H1 (cell line): ENCODE measurements around the gene STAM. TPM values are rescaled to one million over a fixed set of nuclear protein-coding genes. Genes with fewer than 3 reads are reported as not detected.

ENCODE experiments used
- CTCF ChIA-PET: fragments of 300-600 bp; sonication (Branson Sonifier 250); formaldehyde crosslinking; loops from one replicate; lab custom pipeline; 2021; ENCODE audit not compliant: partially characterized antibody; lab: Charles Lee
- POLR2A ChIA-PET: fragments of 300-600 bp; sonication (Branson Sonifier 250); formaldehyde crosslinking; loops from one replicate; lab custom pipeline; 2021; ENCODE audit warnings: inconsistent platforms; ENCODE audit not compliant: partially characterized antibody; lab: Charles Lee
- DNase-seq, 2 experiments: peaks; one replicate each; pipeline versions ENCODE4 v3.0.0 to v3.0.0-alpha.2; 2010 to 2022; ENCODE audit warnings: low spot score in 2 of 2, low read depth in 1 of 2, mixed read lengths in 1 of 2
- FAIRE-seq: peaks from 2 replicates; lab custom pipeline; 2011; peaks lifted over from hg19 to GRCh38; lab: Jason Lieb, UNC
- H2AFZ ChIP-seq: 2 replicates; pipeline ENCODE4 v1.8.1; 2012; ENCODE audit warnings: low read length, inconsistent platforms
- H2AK5ac ChIP-seq: 2 replicates; pipeline ENCODE4 v1.6.1; 2013; ENCODE audit warnings: low read depth, low read length
- H2BK120ac ChIP-seq: replicated peaks from 2 replicates; pipeline ENCODE3; 2013; ENCODE audit warnings: low read depth, low read length, inconsistent platforms
- H2BK12ac ChIP-seq: 2 replicates; pipeline ENCODE4 v1.6.1; 2013; ENCODE audit warnings: low read depth, low read length
- H2BK15ac ChIP-seq: 2 replicates; pipeline ENCODE4 v1.6.1; 2013; ENCODE audit warnings: low read length
- H2BK20ac ChIP-seq: 2 replicates; pipeline ENCODE4 v1.6.1; 2013; ENCODE audit warnings: low read length
- H2BK5ac ChIP-seq: 2 replicates; pipeline ENCODE4 v1.6.1; 2013; ENCODE audit warnings: low read depth, low read length
- H3K14ac ChIP-seq: 2 replicates; pipeline ENCODE4 v1.6.1; 2013; ENCODE audit warnings: inconsistent platforms; ENCODE audit not compliant: insufficient read length
- H3K18ac ChIP-seq: 2 replicates; pipeline ENCODE4 v1.6.1; 2013; ENCODE audit warnings: low read length; ENCODE audit errors: extremely low read depth
- H3K23ac ChIP-seq: 2 replicates; pipeline ENCODE4 v1.6.1; 2013; ENCODE audit warnings: inconsistent platforms; ENCODE audit not compliant: insufficient read length
- H3K23me2 ChIP-seq: 2 replicates; pipeline ENCODE4 v1.6.1; 2013; ENCODE audit warnings: low read depth, low read length
- H3K27ac ChIP-seq: 2 replicates; pipeline ENCODE4 v1.6.1; 2011; ENCODE audit warnings: low read depth, low read length, inconsistent platforms
- H3K27me3 ChIP-seq, 4 experiments: replicated peaks in 1 of 4; 1 replicate in 1 of 4; 2 replicates in 3 of 4; pipeline versions ENCODE4 v1.6.1 to v1.8.1; 2011 to 2013; ENCODE audit warnings: low read length in 3 of 4, mild to moderate bottlenecking in 3 of 4, inconsistent platforms in 2 of 4, mixed read lengths in 2 of 4, moderate library complexity in 1 of 4; ENCODE audit not compliant: control insufficient read depth in 3 of 4, insufficient read depth in 3 of 4; ENCODE audit errors: extremely low read depth in 1 of 4
- H3K36me3 ChIP-seq, 4 experiments: 2 replicates each; pipeline versions ENCODE4 v1.6.1 to v1.8.1; 2011 to 2013; ENCODE audit warnings: mild to moderate bottlenecking in 4 of 4, low read length in 3 of 4, moderate library complexity in 2 of 4, control low read depth in 1 of 4, inconsistent platforms in 1 of 4; ENCODE audit not compliant: insufficient read depth in 4 of 4, control insufficient read depth in 2 of 4
- H3K4ac ChIP-seq: replicated peaks from 2 replicates; pipeline ENCODE3; 2013; ENCODE audit warnings: low read length, low read depth, mixed read lengths, inconsistent platforms; ENCODE audit not compliant: insufficient read length
- H3K4me1 ChIP-seq, 4 experiments: replicated peaks in 1 of 4; 1 replicate in 1 of 4; 2 replicates in 3 of 4; pipeline versions ENCODE4 v1.6.1 to v1.8.1; 2011 to 2013; ENCODE audit warnings: low read length in 3 of 4, inconsistent platforms in 2 of 4, mixed read lengths in 1 of 4; ENCODE audit not compliant: insufficient read depth in 4 of 4, control insufficient read depth in 3 of 4
- H3K4me2 ChIP-seq, 2 experiments: 2 replicates each; pipeline versions ENCODE4 v1.6.1 to v1.8.1; 2011 to 2013; ENCODE audit warnings: low read depth in 2 of 2, low read length in 2 of 2, control low read depth in 1 of 2, inconsistent platforms in 1 of 2, mild to moderate bottlenecking in 1 of 2; ENCODE audit not compliant: insufficient read depth in 1 of 2
- H3K4me3 ChIP-seq, 4 experiments: fragments of 200-600, 300-600 bp in 1 of 4; sonication (generic), shearing (Covaris generic), sonication (Bioruptor Twin) in 1 of 4; 2 replicates each; pipeline versions ENCODE4 v1.5.1 to v1.8.1; 2011 to 2016; ENCODE audit warnings: low read length in 4 of 4, low read depth in 3 of 4, control low read depth in 2 of 4, inconsistent platforms in 2 of 4, mild to moderate bottlenecking in 2 of 4, mixed read lengths in 1 of 4, moderate library complexity in 1 of 4; ENCODE audit not compliant: insufficient read depth in 2 of 4; ENCODE audit errors: extremely low read depth in 1 of 4
- H3K56ac ChIP-seq: replicated peaks from 2 replicates; pipeline ENCODE3; 2013; ENCODE audit warnings: low read depth, mild to moderate bottlenecking, mixed read lengths, low read length, inconsistent platforms; ENCODE audit not compliant: insufficient read length
- H3K79me1 ChIP-seq: 2 replicates; pipeline ENCODE4 v1.6.1; 2013; ENCODE audit warnings: low read depth, low read length, control low read depth
- H3K79me2 ChIP-seq, 2 experiments: 2 replicates each; pipeline versions ENCODE4 v1.6.1 to v1.8.1; 2012 to 2013; ENCODE audit warnings: low read length in 2 of 2, mild to moderate bottlenecking in 2 of 2, inconsistent platforms in 1 of 2; ENCODE audit not compliant: insufficient read depth in 2 of 2, control insufficient read depth in 1 of 2
- H3K9ac ChIP-seq, 4 experiments: replicated peaks in 1 of 4; 1 replicate in 1 of 4; 2 replicates in 3 of 4; pipeline versions ENCODE4 v1.6.1 to v1.8.1; 2011 to 2013; ENCODE audit warnings: low read depth in 3 of 4, low read length in 3 of 4, control low read depth in 2 of 4, mild to moderate bottlenecking in 2 of 4, moderate library complexity in 2 of 4, inconsistent platforms in 1 of 4; ENCODE audit errors: extremely low read depth in 1 of 4
- H3K9me3 ChIP-seq, 2 experiments: 2 replicates each; pipeline versions ENCODE4 v1.6.1 to v1.8.1; 2012 to 2013; ENCODE audit warnings: mild to moderate bottlenecking in 2 of 2, moderate library complexity in 2 of 2, control low read depth in 1 of 2, inconsistent platforms in 1 of 2, low read depth in 1 of 2, low read length in 1 of 2, mixed read lengths in 1 of 2; ENCODE audit not compliant: insufficient read depth in 2 of 2
- H4K20me1 ChIP-seq, 2 experiments: replicated peaks in 1 of 2; 2 replicates each; pipeline versions ENCODE3 to v1.8.1; 2011 to 2013; ENCODE audit warnings: inconsistent platforms in 2 of 2, low read length in 2 of 2, mild to moderate bottlenecking in 1 of 2; ENCODE audit not compliant: insufficient read depth in 2 of 2, control insufficient read depth in 1 of 2
- H4K5ac ChIP-seq: 2 replicates; pipeline ENCODE4 v1.6.1; 2013; ENCODE audit warnings: low read length, low read depth, mixed read lengths, inconsistent platforms; ENCODE audit not compliant: insufficient read length
- H4K8ac ChIP-seq: 2 replicates; pipeline ENCODE4 v1.8.0; 2013; ENCODE audit warnings: mild to moderate bottlenecking, moderate library complexity, low read length, inconsistent platforms; ENCODE audit not compliant: insufficient read depth; ENCODE audit errors: extremely low read depth
- H4K91ac ChIP-seq: replicated peaks from 2 replicates; pipeline ENCODE3; 2013; ENCODE audit warnings: low read length, mixed read lengths, inconsistent platforms; ENCODE audit not compliant: insufficient read length
- ASH2L ChIP-seq: fragments of 200-600, 300-600 bp; sonication (generic); IDR thresholded peaks from one replicate; pipeline ENCODE4 v1.7.1; 2017; ENCODE audit warnings: low read length
- ATF2 ChIP-seq: IDR thresholded peaks from 2 replicates; pipeline ENCODE4 v1.6.1; 2012; ENCODE audit warnings: low read length, inconsistent platforms
- CBX8 ChIP-seq: fragments of 300-800, 300-1000 bp; sonication (generic); IDR thresholded peaks from 2 replicates; pipeline ENCODE4 v1.7.1; 2016; ENCODE audit warnings: low read depth, low read length, borderline replicate concordance
- CHD2 ChIP-seq: IDR thresholded peaks from 2 replicates; pipeline ENCODE4 v1.6.1; 2012; ENCODE audit warnings: low read length, improper control_type of control experiment
- CTBP2 ChIP-seq: IDR thresholded peaks from 2 replicates; pipeline ENCODE4 v1.7.0; 2011; ENCODE audit warnings: borderline replicate concordance, mild to moderate bottlenecking, moderate library complexity, mixed read lengths, low read length; ENCODE audit not compliant: insufficient read depth, insufficient read length
- KDM4A ChIP-seq: IDR thresholded peaks from one replicate; pipeline ENCODE4 v1.7.1; 2012; ENCODE audit warnings: low read depth, mild to moderate bottlenecking, moderate library complexity, low read length, inconsistent platforms; ENCODE audit not compliant: severe bottlenecking
- KDM5A ChIP-seq: fragments of 200-600 bp; IDR thresholded peaks from 2 replicates; pipeline ENCODE4 v1.7.1; 2012; ENCODE audit warnings: mild to moderate bottlenecking, low read length, inconsistent platforms, mixed read lengths
- NANOG ChIP-seq: IDR thresholded peaks from 2 replicates; pipeline ENCODE4 v1.6.1; 2011; ENCODE audit warnings: low read length, low read depth, mild to moderate bottlenecking, inconsistent platforms; ENCODE audit not compliant: insufficient read depth, poor library complexity, severe bottlenecking
- SP1 ChIP-seq: IDR thresholded peaks from 2 replicates; pipeline ENCODE4 v1.6.1; 2011; ENCODE audit warnings: low read depth, low read length
- SP4 ChIP-seq: IDR thresholded peaks from 2 replicates; pipeline ENCODE4 v1.6.1; 2012; ENCODE audit warnings: low read length, inconsistent platforms
- WGBS, 2 experiments: shearing (Covaris generic) in 1 of 2; methylation state at CpG; one replicate each; pipeline versions ENCODE4 v1.1.6 to v1.1.7; 2013 to 2015; ENCODE audit warnings: low lambda C conversion rate in 2 of 2, mixed read lengths in 2 of 2, inconsistent platforms in 1 of 2, low coverage in 1 of 2, missing lambda C conversion rate in 1 of 2; ENCODE audit not compliant: insufficient replicate concordance in 2 of 2, insufficient coverage in 1 of 2, insufficient read length in 1 of 2; ENCODE audit errors: extremely low coverage in 1 of 2, missing lambda C conversion rate in 1 of 2; 5-methylcytosine and 5-hydroxymethylcytosine counted together
- polyA plus RNA-seq, 7 experiments: library from polyadenylated mRNA; depleted of rRNA in 3 of 7; stranded (reverse) in 5 of 7; unstranded in 2 of 7; fragments of >200 nt in 5 of 7; fragments of 200-250 nt in 2 of 7; gene quantifications; 1 replicate in 5 of 7; 2 replicates in 1 of 7; 4 replicates in 1 of 7; pipeline versions ENCODE4 v1.2.1 to v1.2.3, GENCODE V29; 2011 to 2013; ENCODE audit warnings: missing spikeins in 2 of 7, mixed read lengths in 2 of 7
- total RNA-seq: library from RNA; stranded (reverse); fragmentation: NEBNext Ultra II Directional; extraction: Animal tissue kit (Norgen Biotek cat#: 25700); gene quantifications from 2 replicates; pipeline ENCODE4 v1.2.1, GENCODE V29; 2021

Gene STAM
- total and polyA plus RNA-seq, 2 of the 8 experiments (the other 6 are each of a cell fraction or from before 2014, with no cell fraction given): 22.0 to 27.8 TPM

GRCh38 chr10:17622061-17622460 is 21.9 kb upstream of the STAM start:
- H3K23ac ChIP-seq: no peak overlapping the region
- no peaks in the 10 kb centered on the region for H3K79me2 ChIP-seq
- no peaks in the 10 kb centered on the region for H3K79me1 ChIP-seq
- no peaks in the 10 kb centered on the region for H3K9me3 ChIP-seq
- H3K27me3 ChIP-seq: no peaks in the 10 kb centered on the region
- no peaks in the 10 kb centered on the region for H3K36me3 ChIP-seq
- H2BK120ac ChIP-seq: no peak overlapping the region
- H2BK5ac ChIP-seq: no peak overlapping the region
- H3K18ac ChIP-seq: no peak overlapping the region
- no peak overlapping the region for H2AK5ac ChIP-seq
- H2BK20ac ChIP-seq: no peak overlapping the region
- peaks cover 4% of the 10 kb centered on the region for H3K23me2 ChIP-seq
- CTCF ChIA-PET: interaction anchor here (1.4 kb wide), 1 partner anchor 594 kb away, joined by 3 read pairs; no protein-coding TSS in a partner anchor
- no peak overlapping the region for H4K5ac ChIP-seq
- H4K91ac ChIP-seq: no peak overlapping the region
- TF ChIP-seq KDM4A (no peak), ASH2L (no peak), ATF2 (no peak), SP4 (no peak), CBX8 (no peak), NANOG (no peak), SP1 (no peak), KDM5A (no peak), CTBP2 (no peak), CHD2 (no peak)
- H2BK15ac ChIP-seq: no peak overlapping the region
- DNase-seq (no peak), FAIRE-seq (no peak)
- no peak overlapping the region for H2AFZ ChIP-seq
- H4K20me1 ChIP-seq: no peaks in the 10 kb centered on the region
- no peak overlapping the region for H2BK12ac ChIP-seq
- no peak overlapping the region for H3K4me2 ChIP-seq
- POLR2A ChIA-PET: interaction anchor here (1.1 kb wide), 1 partner anchor 21 kb away, joined by 4 read pairs; no protein-coding TSS in a partner anchor
- no peak overlapping the region for H4K8ac ChIP-seq
- no peak overlapping the region for H3K4ac ChIP-seq
- 89 to 100% methylated on average over 2 to 8 of the region's 8 CpGs for WGBS, 2 experiments
- no peak overlapping the region for H3K27ac ChIP-seq
- H3K4me3 ChIP-seq: no peak overlapping the region
- no peak overlapping the region for H3K14ac ChIP-seq
- no peaks in the 10 kb centered on the region for H3K4me1 ChIP-seq
- H3K9ac ChIP-seq: no peak overlapping the region
- H3K56ac ChIP-seq: no peak overlapping the region
